ENCODE measurements around the gene POU2F3.

POU2F3 gene

DNA sequence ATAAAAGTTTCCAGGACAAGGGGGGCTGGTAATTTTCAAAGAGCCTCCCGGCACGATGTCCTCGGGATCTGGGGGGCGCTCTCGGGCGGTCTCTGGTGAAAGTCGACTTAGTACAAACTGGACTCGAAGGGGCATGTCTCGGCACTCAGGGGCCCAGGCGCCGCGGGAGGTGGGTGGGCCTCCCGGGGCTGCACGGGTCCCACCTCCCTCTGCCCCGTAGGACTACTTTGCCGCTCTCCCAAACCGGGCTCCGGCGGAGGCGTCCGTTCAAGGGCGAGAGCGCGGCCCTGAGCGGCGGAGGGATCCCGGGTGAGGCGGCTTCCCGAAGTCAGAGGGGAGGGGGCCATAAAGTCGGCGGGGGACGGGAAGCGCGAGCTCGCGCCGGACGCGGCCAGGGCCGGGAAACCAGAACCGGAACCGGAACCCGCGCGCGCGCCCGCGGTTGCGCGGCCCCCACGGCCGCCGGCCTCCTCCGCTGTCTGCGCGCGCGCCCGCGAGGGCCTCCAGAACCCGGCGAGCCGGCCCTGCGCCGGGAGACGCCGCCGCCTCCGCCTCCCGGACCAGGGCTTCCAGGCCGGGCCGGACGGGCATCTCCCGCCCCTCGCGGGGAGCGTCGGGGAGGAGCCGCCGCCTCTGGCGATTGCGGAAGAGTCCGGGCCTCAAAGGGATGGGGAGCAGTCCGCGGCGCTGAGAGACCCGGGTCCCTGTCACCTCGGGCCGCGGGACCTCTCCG lies 96.1 kb downstream of the POU2F3 start, which contains the start of gene ARHGEF12:
Gene ARHGEF12, plus strand, starts transcription at position 506 of the 733 bp plus-strand sequence. CDS start 831 bp downstream, outside the sequence.
- peak within 1 kb of the TSS; percentile 75 for H3K9ac ChIP-seq (ENCODE audit: low read length)
- peaks cover 7% of the 10 kb centered on the region; the same call in 1 of the 2 replicates for H3K36me3 ChIP-seq (ENCODE audit: control insufficient read depth, insufficient read depth, low read length)
- no peaks in the 10 kb centered on the region for H3K27me3 ChIP-seq (ENCODE audit: control insufficient read depth, insufficient read depth, low read length)
- H3K9me3 ChIP-seq (ENCODE audit: control insufficient read depth, insufficient read depth, low read depth, low read length), result no peaks in the 10 kb centered on the region
- peaks cover 19% of the 10 kb centered on the region for H3K4me1 ChIP-seq (ENCODE audit: control insufficient read depth, insufficient read depth, low read length)
- H3K27ac ChIP-seq (ENCODE audit: low read depth, low read length), result peak within 1 kb of the TSS; percentile 85
- H3K4me3 ChIP-seq (ENCODE audit: low read depth, low read length), result peak within 1 kb of the TSS; percentile 79

DNA sequence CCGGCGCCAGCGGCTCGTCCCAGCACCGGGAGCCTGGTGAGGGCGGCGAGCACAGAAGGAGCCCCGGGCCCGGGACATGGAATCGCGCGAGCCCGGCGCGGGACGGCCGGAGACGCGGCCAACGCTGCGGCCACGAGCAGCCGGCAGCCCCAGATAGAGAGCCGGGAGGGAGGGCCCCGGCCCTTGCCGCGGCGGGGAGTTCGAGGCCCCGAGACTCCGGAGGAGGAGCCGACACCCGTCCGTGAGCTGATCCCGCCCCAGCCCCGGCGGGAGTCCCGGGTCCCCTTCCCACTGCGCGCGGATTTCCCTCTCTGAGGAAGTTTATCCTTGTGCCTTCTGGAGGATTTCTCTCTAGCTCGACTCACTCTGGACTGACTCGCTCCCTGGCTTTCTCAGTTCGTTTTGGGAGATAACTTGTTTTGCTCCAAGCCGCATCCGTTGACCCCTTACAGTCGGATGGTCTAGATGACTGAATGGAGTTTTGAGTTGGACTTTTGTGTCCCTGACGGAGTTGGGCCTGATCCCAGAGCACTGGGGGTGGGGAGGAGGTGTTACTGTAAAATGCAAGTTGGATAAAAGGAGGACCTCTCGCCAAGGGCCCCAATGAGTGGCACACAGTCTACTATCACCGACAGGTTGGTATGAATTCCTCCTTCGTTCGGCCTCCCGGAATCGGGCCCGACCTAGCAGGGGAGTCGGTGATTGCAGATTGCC lies 96.9 kb downstream of the POU2F3 start:
- Histone ChIP-seq H3K4me3 (ENCODE audit: low read depth, low read length) (peak overlapping the region; percentile 79), H3K9me3 (ENCODE audit: control insufficient read depth, insufficient read depth, low read depth, low read length) (no peaks in the 10 kb centered on the region), H3K27me3 (ENCODE audit: control insufficient read depth, insufficient read depth, low read length) (no peaks in the 10 kb centered on the region), H3K36me3 (ENCODE audit: control insufficient read depth, insufficient read depth, low read length) (0 out of 2 replicates have a peak, but pooled peaks cover 2% of the 10 kb centered on the region), H3K9ac (ENCODE audit: low read length) (peak overlapping the region; percentile 71), H3K4me1 (ENCODE audit: control insufficient read depth, insufficient read depth, low read length) (peaks cover 19% of the 10 kb centered on the region), H3K27ac (ENCODE audit: low read depth, low read length) (peak overlapping the region; percentile 67; the same call in 1 of the 2 replicates)

DNA sequence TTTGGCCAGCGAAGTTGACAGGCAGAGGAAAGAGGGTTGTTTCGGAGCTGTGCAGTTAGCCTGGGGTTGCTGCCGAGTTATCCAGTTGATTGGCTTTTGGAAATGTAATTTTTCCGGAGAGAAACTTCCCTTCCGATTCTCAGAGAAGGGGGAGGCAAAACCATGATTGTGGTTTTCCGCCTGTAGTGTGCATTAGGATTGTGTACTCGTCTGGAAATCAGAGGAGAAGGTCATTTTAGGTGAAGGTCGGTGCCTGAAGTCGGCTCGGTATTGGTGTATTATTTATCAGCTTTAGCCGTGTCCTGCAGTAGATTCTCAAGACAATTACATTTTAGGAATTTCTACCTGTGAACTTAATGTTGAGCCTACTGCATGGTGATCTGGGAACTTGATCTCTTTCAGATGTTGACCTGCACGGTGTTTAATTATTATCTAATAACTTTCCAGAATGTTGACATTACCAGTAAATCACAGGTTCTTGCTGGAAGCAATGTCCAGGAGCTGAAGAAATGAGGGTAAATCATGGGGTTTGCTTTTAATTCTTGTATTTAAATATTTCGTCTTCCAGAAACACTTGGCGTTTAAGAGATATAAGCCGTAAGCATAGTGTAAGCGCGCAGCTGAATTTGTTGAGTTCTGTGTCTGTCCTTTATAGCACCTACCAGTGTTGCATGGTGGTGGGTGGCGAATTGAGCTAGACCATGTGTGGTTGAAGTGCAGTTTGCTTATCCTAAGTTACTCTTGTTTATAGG lies 97.6 kb downstream of the POU2F3 start:
- Histone ChIP-seq H3K36me3 (ENCODE audit: control insufficient read depth, insufficient read depth, low read length) (no peaks in the 10 kb centered on the region), H3K27ac (ENCODE audit: low read depth, low read length) (no peak overlapping the region), H3K4me1 (ENCODE audit: control insufficient read depth, insufficient read depth, low read length) (peaks cover 19% of the 10 kb centered on the region), H3K4me3 (ENCODE audit: low read depth, low read length) (peak overlapping the region; percentile 79), H3K9me3 (ENCODE audit: control insufficient read depth, insufficient read depth, low read depth, low read length) (no peaks in the 10 kb centered on the region), H3K9ac (ENCODE audit: low read length) (peak overlapping the region; percentile 71), H3K27me3 (ENCODE audit: control insufficient read depth, insufficient read depth, low read length) (no peaks in the 10 kb centered on the region)

DNA sequence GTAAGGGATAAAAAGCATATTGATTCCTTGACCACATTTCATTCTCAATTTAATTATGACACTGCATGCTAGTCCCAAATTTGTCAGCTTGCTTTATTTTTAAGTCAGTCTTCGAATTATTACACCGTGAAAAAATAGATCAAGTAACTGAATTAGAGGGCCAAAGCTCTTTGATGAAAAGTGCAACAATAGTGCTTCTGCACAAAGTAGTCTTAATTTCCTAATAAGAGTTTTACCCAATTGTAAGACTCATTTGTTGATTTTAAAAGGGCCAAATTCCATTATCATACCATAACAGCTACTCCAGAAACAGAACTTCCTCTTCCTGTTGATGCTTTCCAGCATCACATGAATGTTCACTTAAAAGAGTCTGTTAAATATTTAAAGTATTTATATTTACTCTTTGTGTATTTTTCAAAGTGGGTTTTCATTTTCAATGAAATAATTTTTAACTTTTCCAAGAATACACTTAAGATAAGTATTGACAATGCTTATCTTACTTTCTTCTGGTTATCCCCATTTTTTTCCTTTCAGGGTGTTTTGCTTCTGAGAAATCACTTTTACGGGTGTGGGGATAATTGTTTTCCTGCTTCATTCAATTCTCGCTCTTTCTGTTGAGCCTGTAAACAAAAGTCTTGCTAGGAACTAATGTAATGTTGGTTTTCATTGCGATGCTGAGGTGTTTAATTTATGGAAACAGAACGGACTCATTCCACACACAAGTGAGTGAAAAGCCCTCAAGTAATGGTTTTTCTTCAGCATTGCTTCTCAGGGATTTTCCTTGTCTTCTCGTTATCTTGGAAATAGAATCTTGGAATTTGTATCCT lies 98.4 kb downstream of the POU2F3 start:
- Histone ChIP-seq H3K9ac (ENCODE audit: low read length) (peak overlapping the region; percentile 25), H3K4me1 (ENCODE audit: control insufficient read depth, insufficient read depth, low read length) (peaks cover 21% of the 10 kb centered on the region), H3K27me3 (ENCODE audit: control insufficient read depth, insufficient read depth, low read length) (no peaks in the 10 kb centered on the region)

DNA sequence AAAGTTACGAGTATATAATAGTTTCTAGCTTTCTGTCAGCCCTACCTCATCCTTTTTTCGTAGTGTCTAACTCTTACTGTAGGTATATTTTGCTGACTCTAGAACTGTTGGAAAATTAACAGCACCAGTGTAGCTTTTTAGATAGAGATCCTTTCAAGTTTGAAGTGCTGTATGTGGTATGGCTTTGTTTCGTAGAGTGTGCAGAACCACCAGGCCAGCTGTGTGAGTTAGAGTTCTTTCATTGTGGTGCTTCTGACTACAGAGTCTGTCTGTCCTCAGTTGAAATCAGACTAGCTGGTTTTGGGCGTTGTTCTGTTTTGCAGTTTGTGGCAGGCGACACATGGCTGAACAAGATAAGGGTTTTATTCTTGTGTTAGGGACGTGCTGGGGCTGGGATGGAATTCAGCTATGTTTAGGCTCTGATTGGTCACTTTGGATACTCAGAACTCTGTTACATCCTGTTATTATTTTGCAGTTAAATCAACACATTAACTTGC lies 99.5 kb downstream of the POU2F3 start:
- H3K4me3 ChIP-seq (ENCODE audit: low read depth, low read length), result peak overlapping the region; percentile 43
- H3K27ac ChIP-seq (ENCODE audit: low read depth, low read length), result no peak overlapping the region
- no peaks in the 10 kb centered on the region for H3K36me3 ChIP-seq (ENCODE audit: control insufficient read depth, insufficient read depth, low read length)
- peaks cover 25% of the 10 kb centered on the region for H3K4me1 ChIP-seq (ENCODE audit: control insufficient read depth, insufficient read depth, low read length)
- H3K9me3 ChIP-seq (ENCODE audit: control insufficient read depth, insufficient read depth, low read depth, low read length), result no peaks in the 10 kb centered on the region
- H3K9ac ChIP-seq (ENCODE audit: low read length), result peak overlapping the region; percentile 1
- no peaks in the 10 kb centered on the region for H3K27me3 ChIP-seq (ENCODE audit: control insufficient read depth, insufficient read depth, low read length)

More for the DNA sequence above, 98.4 kb downstream of the POU2F3 start:
- H3K9me3 ChIP-seq (ENCODE audit: control insufficient read depth, insufficient read depth, low read depth, low read length), result no peaks in the 10 kb centered on the region
- H3K27ac ChIP-seq (ENCODE audit: low read depth, low read length), result no peak overlapping the region
- H3K4me3 ChIP-seq (ENCODE audit: low read depth, low read length), result peak overlapping the region; percentile 79
- H3K36me3 ChIP-seq (ENCODE audit: control insufficient read depth, insufficient read depth, low read length), result no peaks in the 10 kb centered on the region

DNA sequence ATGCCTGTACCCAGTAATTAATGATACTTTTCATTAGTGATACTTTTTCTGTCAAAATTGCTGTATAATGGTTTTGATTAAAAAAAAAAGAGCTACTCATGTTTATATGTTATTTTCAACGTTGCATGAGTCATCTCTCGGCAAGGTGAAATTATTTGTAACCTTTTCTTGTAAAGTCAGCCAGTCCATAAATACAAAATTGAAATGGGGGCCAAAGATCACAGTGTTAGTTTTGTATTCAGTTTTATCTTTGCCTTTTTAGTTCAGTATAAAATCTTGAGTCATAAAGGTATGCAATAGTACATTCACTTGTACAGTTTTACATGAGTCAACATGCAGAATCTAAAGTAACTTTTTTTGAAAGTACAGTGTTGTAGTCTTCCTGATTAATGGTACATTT lies 100.6 kb downstream of the POU2F3 start:
- no peaks in the 10 kb centered on the region for H3K36me3 ChIP-seq (ENCODE audit: control insufficient read depth, insufficient read depth, low read length)
- no peaks in the 10 kb centered on the region for H3K27me3 ChIP-seq (ENCODE audit: control insufficient read depth, insufficient read depth, low read length)
- no peak overlapping the region for H3K9ac ChIP-seq (ENCODE audit: low read length)
- H3K4me3 ChIP-seq (ENCODE audit: low read depth, low read length), result no peak overlapping the region
- peaks cover 25% of the 10 kb centered on the region for H3K4me1 ChIP-seq (ENCODE audit: control insufficient read depth, insufficient read depth, low read length)
- H3K27ac ChIP-seq (ENCODE audit: low read depth, low read length), result no peak overlapping the region
- H3K9me3 ChIP-seq (ENCODE audit: control insufficient read depth, insufficient read depth, low read depth, low read length), result no peaks in the 10 kb centered on the region

DNA sequence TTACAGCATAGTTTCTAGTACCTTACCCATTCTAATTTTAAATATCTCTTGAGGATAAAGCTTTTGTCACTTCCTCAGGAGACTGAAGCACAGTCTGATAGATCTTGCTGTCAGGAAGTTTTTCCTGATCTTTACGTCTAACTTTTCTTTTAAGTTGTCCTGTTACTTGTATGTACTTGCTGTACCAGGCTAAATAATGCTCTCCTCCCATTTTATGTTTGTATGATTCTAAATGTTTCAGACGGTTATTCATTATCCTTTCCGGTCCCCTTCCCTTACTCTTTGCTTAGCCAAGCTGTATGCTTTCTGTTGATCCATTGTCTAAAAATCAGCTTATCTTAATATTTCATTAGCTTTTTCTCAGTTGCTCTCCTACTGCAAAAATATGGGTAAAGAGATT lies 102.3 kb downstream of the POU2F3 start:
- Histone ChIP-seq H3K9ac (ENCODE audit: low read length) (no peak overlapping the region), H3K27me3 (ENCODE audit: control insufficient read depth, insufficient read depth, low read length) (no peaks in the 10 kb centered on the region), H3K4me1 (ENCODE audit: control insufficient read depth, insufficient read depth, low read length) (peaks cover 25% of the 10 kb centered on the region), H3K4me3 (ENCODE audit: low read depth, low read length) (no peak overlapping the region), H3K36me3 (ENCODE audit: control insufficient read depth, insufficient read depth, low read length) (no peaks in the 10 kb centered on the region), H3K9me3 (ENCODE audit: control insufficient read depth, insufficient read depth, low read depth, low read length) (no peaks in the 10 kb centered on the region), H3K27ac (ENCODE audit: low read depth, low read length) (no peak overlapping the region)

DNA sequence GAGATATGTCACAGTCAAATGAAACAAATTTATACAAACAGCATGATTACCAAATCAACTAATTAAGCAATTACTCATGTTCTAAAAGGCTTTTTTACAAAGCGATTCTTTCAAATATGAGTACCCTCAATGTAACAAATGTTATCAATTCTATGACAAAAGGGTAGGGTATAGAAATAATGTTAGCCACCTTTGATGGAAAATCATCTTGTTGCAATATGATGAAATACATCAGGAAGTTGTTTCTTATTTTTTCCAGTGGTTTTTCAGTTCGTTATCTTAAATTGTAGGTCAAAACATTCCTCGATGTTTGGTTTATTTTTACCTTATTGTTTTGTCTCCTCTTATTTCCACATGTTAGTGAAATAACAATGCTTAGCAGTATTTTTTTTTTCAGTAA lies 102.7 kb downstream of the POU2F3 start:
- Histone ChIP-seq H3K27ac (ENCODE audit: low read depth, low read length) (no peak overlapping the region), H3K9ac (ENCODE audit: low read length) (no peak overlapping the region), H3K27me3 (ENCODE audit: control insufficient read depth, insufficient read depth, low read length) (no peaks in the 10 kb centered on the region), H3K4me3 (ENCODE audit: low read depth, low read length) (no peak overlapping the region), H3K4me1 (ENCODE audit: control insufficient read depth, insufficient read depth, low read length) (peaks cover 25% of the 10 kb centered on the region), H3K36me3 (ENCODE audit: control insufficient read depth, insufficient read depth, low read length) (no peaks in the 10 kb centered on the region), H3K9me3 (ENCODE audit: control insufficient read depth, insufficient read depth, low read depth, low read length) (no peaks in the 10 kb centered on the region)

DNA sequence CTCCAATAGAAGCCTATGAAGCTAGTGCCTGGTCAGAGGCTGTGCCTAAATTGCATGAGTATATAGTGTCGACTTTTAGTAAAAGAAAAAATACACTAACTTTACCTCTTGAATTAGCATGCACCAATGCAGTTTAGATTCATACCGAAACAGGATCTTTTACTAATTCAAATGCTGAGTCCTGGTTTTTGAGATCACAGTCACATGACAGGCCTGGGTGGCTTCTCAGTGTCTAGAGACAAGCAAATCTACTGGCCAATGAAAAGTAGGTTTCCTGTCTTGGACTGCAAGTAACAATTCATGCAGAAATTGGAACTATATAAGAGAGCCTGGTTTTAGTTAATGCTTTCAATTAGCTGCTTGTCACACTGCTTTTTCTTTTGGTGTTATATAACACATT lies 103.5 kb downstream of the POU2F3 start:
- H3K9ac ChIP-seq (ENCODE audit: low read length), result no peak overlapping the region
- no peak overlapping the region for H3K27ac ChIP-seq (ENCODE audit: low read depth, low read length)
- peaks cover 21% of the 10 kb centered on the region for H3K4me1 ChIP-seq (ENCODE audit: control insufficient read depth, insufficient read depth, low read length)
- no peaks in the 10 kb centered on the region for H3K9me3 ChIP-seq (ENCODE audit: control insufficient read depth, insufficient read depth, low read depth, low read length)
- H3K27me3 ChIP-seq (ENCODE audit: control insufficient read depth, insufficient read depth, low read length), result no peaks in the 10 kb centered on the region
- no peak overlapping the region for H3K4me3 ChIP-seq (ENCODE audit: low read depth, low read length)
- no peaks in the 10 kb centered on the region for H3K36me3 ChIP-seq (ENCODE audit: control insufficient read depth, insufficient read depth, low read length)

DNA sequence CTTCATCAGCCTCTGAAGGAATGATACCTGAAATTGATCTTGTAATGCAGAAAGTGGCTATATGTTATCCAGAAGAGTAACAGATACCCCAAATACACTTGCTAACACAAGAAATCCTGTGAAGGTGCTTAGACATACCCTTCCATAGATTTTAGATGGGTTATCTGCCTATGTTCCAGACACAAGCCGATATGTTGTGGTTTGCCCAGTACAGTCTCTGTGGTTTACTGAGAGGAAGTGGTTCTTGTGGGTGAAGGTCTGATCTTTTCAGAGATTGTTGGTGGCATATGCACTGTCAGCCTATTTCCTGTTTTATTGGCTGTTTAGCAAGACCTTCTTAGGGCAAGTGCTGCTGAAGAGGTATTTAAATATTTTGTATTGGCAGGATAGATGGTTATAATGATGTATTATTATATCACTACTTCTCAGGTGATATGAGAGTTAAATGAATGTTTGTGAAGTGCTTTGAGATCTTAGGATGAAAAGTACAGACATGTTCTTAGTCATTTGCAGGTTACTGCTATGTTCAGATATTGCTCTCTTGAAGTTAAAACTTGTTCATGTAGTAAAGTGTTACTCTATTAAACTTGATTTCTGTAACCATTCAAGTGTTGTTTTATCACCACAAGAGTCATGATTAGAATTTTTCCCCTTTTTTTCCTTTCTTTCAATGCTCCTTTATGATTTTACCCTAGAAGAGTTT lies 104.5 kb downstream of the POU2F3 start:
- no peak overlapping the region for H3K27ac ChIP-seq (ENCODE audit: low read depth, low read length)
- H3K4me3 ChIP-seq (ENCODE audit: low read depth, low read length), result no peak overlapping the region
- H3K4me1 ChIP-seq (ENCODE audit: control insufficient read depth, insufficient read depth, low read length), result peaks cover 13% of the 10 kb centered on the region
- H3K36me3 ChIP-seq (ENCODE audit: control insufficient read depth, insufficient read depth, low read length), result no peaks in the 10 kb centered on the region
- H3K27me3 ChIP-seq (ENCODE audit: control insufficient read depth, insufficient read depth, low read length), result no peaks in the 10 kb centered on the region
- H3K9me3 ChIP-seq (ENCODE audit: control insufficient read depth, insufficient read depth, low read depth, low read length), result no peaks in the 10 kb centered on the region
- H3K9ac ChIP-seq (ENCODE audit: low read length), result no peak overlapping the region

Measured in HUES6 (cell line).